Suppressor macrophage treated with lipopolysaccharide for 1 hour (primary cell): ENCODE data around the gene COX7A2L.

Experiments
- DNase-seq, 3 donors: peaks; one replicate each; pipeline ENCODE4 v3.0.0-alpha.2; 2020 to 2022

Gene COX7A2L

GRCh38 chr2:42315844-42316470 is 45.1 kb downstream of the COX7A2L start:
- DNase-seq = no peak

DNA sequence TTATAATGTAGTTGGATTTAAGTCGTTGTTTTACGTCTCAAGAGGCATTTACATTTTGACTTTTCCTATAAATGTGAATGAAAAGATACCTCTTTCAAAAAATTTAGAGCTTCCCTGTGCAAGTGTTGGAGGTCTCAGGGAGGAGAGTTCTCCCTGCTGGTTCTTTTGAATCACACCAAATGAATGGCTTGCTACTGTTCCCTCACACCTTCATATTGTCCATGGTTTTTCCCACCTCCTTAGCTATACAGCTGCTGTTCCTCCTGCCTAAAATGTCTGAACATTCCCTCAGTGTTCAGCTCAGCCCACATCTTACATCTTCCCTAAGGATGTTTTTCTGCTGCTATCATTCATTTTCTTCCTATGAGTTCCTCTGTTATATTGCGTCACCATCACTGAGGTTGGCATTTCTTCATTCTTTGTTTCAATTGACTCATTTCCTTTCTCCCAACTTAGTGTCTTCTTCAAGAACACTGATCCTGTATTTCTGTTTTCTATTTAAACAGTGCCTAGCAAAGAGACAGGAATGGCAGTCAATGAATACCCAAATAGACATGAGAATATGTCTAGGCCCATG is 46.0 kb downstream of the COX7A2L start:
- peak; percentile 42 to 78 (median 75) for DNase-seq

DNA sequence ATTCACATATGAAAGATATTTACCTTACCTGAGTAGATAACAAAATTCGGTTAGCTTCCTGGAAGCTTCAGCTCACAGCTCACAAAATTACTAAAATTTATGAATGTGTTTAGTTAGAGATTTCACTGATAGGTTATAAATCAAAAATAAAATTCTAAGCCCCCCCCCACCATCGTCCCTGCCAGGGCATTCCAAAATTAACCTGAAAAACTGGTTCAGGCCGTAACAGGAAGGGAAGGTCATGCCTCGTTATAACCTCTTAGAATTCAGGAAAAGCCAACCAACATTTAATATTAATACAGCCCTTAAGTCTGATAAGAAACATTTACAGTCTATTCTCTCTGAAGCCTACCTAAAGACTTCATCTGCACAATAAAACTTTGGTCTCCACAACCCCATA is 48.9 kb downstream of the COX7A2L start:
- DNase-seq = no peak

GRCh38 chr2:42310007-42310515 is 51.0 kb downstream of the COX7A2L start:
- peak; percentile 43 to 51 (median 44) for DNase-seq

DNA sequence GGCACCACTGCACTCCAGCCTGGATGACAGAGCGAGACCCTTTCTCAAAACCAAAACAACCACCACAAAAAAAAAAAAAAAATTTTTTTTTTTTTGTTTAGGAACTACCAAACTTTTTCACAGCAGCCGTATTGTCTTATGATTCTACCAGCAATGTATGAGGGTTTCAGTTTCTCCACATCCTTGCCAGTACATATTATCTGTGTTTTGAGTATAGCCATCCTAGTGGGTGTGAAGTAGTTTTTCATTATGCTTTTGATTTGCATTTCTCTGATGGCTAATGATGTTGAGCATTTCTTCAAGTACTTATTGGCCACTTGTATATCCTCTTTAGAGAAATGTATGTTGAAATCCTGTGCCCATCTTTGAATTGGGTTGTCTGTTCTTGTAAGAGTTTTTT is 51.7 kb downstream of the COX7A2L start:
- no peak for DNase-seq

DNA sequence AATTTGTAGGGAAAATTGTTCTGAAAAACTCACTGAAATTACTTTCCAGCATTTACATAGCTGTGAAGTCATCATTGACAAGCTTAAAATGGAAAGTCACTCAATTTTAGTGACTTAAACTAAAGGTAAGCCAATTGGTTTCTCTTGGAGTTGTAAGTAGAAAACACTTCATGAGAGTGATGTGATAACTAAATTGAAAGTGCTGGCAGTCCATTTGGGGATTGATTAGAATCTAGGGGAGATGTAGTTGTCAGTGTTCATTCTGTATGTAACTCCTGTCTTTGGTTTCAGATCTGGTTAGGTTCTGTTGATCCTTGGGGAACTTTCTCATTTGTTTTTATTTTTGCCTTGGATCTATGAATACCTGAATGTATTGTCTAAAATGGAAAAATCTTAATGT is 53.8 kb downstream of the COX7A2L start:
- no peak for DNase-seq

DNA sequence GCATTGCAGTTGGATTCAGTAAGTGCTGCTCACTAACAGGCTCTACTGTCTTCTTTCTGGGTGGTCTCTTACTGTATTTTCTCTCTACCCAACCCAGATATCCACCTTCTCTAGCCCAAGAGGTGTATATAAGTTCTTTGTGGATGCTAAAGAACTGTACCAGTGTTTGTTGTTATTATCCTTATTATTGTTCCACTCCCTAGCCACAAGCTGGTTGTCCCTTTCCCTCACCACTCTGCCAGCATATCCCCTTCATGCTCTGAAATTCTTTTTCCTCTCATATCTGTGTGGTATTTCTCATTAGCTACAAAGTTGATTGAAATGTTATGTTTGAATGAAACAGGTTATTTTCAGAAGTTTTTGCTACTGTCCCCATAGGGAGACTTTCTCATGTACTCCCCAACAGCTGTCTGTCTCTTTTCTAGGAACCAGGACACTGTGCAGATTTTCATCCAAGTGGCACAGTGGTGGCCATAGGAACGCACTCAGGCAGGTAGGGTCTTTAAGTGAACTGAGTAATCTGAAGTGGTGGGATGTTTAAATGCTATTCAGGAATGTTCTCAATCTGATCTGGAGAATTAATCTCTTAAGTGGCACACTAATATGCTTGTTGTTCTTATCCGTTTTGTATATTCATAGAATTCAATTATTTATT is 56.8 kb downstream of the COX7A2L start:
- DNase-seq = no peak

- no peak for DNase-seq
Observed at GRCh38 chr2:42303252-42303651, 57.8 kb downstream of the COX7A2L start.

DNA sequence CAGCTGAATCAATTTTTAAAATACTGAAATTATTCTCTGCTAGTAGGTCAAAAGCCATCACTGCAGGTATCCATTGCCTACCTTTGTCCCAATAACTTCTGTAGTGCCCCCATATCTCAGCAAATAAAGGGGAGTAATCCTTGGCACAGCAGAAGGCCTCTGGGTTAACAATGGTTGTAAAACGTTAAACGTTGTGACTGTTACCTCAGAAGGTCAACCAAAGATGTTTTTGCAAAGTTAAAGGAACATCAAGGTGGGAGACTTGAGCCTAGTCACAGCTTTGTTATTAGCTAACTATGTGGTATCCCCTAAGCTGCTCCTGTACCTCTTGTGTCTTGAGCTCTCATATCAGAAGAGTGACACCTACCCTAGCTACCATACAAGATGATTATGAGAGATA is 60.5 kb downstream of the COX7A2L start:
- DNase-seq = no peak
